Cardiac septum (tissue), 1 donor: ENCODE measurements around the gene DSCAML1. TPM values are rescaled to one million over a fixed set of nuclear protein-coding genes. Genes with fewer than 3 reads are reported as not detected.
"Not testable (repeated sequence)": the region's sequence is repeated elsewhere in the genome, so short reads cannot be mapped to it uniquely, and the experiment has no call there.

Experiments used
- DNase-seq: peaks from one replicate; pipeline ENCODE4 v3.0.0-alpha.2; 2020; ENCODE audit warnings: low spot score
- intact Hi-C: fragments of 100-400 bp; cut with DNase I; formaldehyde crosslinking; loops from one replicate; pipeline ENCODE4 v1.14.0; 2022
- total RNA-seq: library from RNA; stranded (reverse); fragmentation: NEBNext Ultra II Directional; extraction: Animal tissue kit (Norgen Biotek cat#: 25700); gene quantifications from one replicate; pipeline ENCODE4 v1.2.1, GENCODE V29; 2021
- donor health status: DM: no; HTN: no; CAD: no.

Gene DSCAML1
- total RNA-seq, 1 donor from 2014 or later = 1.2 TPM

DNA sequence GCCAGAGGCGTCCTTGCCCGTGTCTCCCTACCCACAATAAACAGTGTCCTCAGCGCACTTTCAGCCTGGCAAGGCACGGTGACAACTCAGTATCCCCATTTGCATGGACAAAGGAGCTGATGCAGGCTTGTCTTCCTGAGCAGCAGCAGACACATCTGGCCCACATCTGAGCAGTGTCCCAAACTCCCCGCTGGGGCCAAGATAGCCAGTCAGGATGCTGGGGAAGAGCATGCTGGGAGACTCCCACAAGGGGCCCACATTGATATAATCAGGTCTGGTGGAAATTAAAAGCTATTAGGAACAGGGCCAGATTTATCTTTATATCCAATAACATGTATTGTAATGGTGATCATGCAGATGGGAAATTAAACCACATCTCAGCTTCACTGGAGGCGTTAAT is 24.7 kb downstream of the DSCAML1 start:
- no peak for DNase-seq
- intact Hi-C loops = no loop called here

DNA sequence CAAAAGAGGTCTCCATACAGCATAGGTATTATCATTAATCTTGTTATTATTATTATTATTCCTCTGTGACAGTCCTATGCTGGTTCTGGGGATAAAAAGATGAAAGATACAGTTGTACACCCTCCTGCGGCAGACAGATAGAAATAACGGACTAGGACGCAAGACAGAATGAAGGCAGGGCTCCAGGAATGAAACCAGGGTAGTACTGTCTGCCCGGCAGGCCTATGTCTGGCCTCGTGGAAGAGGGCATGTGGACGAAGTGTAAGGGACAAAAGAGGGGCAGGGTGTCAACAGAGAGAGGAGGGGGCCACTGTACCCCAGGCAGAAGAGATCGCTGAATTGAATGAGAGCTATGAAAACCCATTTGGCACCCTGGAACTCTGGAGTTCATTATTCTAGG is 25.2 kb downstream of the DSCAML1 start:
- DNase-seq = no peak
- intact Hi-C loops = no loop called here

DNA sequence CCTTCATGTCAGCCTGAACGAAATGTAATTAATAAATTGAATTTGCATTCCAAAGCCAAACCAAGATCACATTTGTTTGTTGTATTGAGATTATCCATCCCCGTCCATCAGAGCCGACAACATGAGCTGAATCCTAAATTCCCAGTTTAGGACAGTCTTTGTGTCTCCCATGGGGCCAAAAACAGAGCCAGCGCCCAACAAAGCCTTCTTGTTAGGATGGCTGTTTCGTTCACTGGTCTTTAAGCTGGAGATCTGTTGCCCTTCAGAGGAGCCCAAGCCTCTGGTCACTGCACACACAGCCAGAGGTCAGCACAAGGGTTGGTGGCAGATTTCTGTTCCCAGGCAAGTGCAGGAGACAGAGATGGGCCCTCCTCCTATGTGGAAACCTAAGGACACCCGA is 25.8 kb downstream of the DSCAML1 start:
- no peak for DNase-seq
- intact Hi-C loops = no loop called here

DNA sequence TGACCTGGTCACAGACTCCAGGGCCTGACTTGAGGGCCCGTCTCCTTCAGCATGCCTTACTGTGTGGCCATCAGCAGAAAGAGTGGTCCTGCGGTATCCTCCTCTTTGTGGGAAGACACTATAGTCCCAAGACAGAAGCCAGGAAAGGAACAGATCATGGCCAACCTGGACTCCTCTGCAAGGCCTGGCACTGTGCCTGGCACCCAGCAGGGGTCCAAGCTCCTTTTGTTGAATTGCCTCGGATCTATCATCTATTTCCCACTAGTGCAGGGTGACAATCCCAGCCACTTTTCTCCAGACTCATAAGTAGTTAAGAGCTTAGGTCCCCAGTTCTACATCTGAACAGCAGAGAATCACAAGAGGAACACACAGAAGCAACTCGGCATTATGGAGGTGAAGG is 27.0 kb downstream of the DSCAML1 start:
- intact Hi-C loops = no loop called here
- DNase-seq = no peak

DNA sequence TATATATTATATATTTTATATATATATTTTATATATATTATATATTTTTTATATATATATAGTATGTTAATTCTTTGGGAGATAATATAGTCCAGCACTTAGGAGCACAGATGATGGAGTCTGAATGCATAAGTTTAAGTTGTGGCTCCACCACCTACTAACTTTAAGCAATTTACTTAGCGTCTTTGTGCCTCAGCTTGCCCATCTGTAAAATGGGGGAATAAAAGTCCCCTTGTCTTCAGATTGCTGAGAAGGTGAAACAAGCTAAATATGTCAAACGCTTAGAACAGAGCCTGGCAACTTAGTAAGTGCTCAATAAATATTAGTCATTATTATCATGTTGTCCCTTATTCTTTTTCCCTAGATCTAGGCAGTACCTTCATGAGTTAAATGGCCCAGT is 27.5 kb downstream of the DSCAML1 start:
- intact Hi-C loops = no loop called here
- DNase-seq = no peak

DNA sequence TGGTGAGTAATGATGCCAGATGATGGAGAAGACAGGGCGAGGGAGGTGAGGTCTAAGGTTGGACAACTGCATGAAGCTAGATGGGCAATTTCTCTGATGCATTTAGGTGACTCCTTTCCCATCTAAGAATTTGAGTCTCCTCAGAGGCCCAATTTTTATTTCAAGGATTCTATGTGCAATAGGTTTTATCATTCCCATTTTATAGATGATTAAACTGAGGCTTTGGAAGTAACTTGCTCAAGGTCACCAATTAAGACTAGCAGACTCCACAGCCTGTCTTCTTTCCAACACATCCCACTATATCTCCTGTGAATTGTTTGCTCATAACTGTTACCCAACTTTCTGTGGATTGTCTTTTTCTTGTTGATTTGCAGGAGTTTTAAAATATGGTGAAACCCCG is 28.5 kb downstream of the DSCAML1 start:
- no peak for DNase-seq
- intact Hi-C loops = no loop called here

DNA sequence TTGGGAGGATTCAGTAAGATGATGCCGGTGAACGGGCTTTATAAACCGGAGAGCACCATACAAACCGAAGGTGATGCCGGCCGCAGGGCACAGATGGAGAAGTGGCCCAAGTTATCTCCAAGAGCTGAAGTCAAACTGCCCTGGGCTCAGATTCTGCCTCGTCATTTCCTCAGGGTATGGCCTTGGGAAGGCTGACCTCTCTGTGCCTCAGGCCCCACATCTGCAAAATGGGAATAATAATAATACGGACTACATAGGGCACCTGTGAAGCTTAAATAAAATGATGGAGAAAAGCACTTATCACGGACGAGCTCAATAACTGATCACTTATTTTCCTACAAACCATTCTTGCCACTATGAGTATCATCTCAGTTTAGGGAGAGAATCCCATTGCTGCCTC is 29.9 kb downstream of the DSCAML1 start:
- intact Hi-C loops = no loop called here
- no peak for DNase-seq

DNA sequence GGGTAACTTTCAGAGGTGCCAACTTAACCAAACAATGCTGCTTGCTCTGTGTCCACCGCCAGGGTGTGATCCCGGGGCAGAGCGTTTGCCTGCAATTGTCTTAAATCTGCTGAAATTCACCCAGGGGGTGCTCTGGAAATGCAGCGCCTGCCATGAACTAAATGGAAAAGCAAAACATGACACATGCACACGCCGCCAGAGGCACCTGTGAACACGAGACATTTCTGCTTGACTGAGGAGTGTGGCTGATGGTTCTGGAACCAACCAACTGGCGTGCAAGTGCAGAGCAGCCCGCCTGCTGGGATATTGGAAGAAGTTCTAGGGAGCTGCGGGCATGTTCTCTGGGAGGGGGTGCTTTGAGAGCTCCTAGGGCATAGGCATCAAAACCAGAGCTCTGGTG is 30.4 kb downstream of the DSCAML1 start:
- intact Hi-C loops = no loop called here
- no peak for DNase-seq

DNA sequence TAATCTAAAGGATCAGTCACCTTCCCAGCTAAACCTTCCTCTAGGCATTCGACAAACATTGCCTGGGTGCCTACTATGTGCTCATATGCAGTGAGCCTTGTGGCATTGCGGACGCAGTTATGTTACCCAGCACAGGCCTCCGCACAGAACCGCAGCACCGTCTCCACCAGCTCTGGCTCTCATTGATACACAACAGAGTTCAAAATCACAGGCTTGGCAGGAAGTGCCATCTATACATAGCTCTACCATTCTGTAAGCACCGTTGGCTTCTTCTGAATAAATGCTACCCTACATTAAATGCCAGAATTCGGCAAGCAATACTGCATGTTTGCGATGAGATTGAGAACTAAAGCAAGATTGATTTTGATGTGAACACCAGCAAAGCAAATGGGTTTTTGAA is 31.0 kb downstream of the DSCAML1 start:
- intact Hi-C loops = no loop called here
- no peak for DNase-seq

DNA sequence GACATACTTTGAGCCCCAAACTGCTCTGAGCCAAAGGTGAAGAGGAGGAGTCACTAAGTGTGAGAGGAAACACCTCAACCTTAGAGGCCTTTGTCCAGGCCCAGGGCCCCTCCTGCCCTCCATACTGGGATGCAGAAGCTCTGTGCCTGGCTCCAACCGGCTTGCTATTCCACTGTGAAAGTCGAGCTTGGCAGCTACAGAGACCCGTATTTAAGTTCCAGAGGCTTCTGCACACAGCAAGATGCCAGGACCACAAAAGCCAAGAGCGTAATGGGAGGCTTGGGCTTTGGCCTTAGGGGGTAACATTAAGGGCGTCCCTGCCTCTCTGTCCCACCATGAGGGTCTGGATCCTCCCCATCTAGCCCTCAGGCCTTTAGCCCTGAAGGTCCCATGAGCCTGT is 31.9 kb downstream of the DSCAML1 start:
- no peak for DNase-seq
- intact Hi-C loops = no loop called here

DNA sequence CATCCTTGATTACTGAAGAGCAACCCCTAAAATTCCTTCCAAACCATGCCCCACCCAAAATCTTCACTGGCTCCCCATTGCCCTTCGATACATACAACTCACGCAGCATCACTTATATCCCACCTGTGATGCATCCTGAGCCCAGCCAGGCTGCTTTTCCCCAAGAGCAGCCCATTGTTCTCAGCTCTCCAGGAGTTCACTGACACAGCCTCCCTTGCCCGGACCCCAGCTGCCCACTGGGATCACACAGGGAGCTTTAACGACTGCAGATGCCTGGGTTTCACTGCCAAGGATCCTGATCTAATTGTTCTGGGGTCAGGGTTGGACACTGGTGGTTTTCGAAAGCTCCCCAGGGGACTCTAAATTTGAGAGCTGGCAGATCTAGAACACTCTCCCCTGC is 33.6 kb downstream of the DSCAML1 start:
- DNase-seq, intact Hi-C loops: not testable (repeated sequence)

DNA sequence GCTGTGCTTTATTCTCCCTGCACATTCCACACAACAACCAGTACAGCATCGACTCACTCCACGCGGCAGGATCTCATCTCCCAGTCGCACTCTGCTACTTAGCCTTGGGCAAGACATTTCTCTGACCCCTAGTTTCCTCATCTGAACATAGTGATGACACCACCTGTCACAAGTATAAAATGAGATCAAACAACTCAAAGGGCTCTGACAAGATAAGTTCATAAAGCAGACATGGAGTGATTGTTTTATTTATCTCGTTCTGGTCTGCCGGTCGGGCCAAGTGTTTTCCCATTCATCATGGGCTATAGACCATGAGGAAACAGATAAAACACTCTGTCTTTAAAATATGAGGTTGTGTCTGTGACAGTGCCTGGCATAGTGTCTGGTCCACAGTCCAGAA is 35.0 kb downstream of the DSCAML1 start:
- no peak for DNase-seq
- intact Hi-C loops = no loop called here

DNA sequence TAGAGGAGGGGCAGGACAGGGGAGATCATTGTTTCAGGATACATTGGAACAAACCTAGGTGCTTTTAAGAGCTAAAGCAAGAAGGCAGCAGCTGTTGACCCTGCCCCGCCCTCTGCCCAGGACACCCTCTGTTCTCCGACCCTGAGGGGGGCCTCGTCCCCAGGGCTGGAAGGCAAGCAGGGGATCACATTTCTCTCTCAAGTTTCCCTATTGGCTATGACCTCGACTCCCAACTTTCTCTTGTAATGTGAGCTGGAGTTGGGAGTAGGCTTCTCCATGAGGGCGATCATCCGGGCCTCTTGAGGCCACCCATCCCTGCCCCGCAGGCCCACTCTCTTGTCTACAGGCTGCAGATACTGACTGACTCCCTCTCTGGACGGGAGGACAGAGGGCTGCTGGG is 37.7 kb downstream of the DSCAML1 start:
- intact Hi-C loops = no loop called here
- DNase-seq = no peak

DNA sequence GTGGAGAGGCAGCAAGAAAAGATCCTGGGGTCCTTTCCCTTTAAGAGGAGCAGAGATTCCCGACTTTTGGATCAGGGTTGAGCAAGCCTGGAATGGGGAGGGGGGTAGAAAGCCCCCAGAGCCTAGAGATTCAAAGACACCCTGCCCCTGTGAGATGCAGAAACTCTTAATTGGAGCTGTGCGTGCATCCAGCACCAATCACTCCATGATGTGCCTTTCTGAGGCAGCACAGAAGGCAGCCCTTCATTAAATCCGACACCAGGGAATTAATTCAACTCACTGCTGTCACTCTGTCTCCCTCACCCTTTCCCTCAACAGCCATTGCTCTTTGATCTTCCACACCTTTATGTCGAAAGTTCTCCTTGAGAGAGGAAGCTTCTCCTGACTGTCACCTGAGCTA is 43.0 kb downstream of the DSCAML1 start:
- DNase-seq = no peak
- intact Hi-C loops = no loop called here

DNA sequence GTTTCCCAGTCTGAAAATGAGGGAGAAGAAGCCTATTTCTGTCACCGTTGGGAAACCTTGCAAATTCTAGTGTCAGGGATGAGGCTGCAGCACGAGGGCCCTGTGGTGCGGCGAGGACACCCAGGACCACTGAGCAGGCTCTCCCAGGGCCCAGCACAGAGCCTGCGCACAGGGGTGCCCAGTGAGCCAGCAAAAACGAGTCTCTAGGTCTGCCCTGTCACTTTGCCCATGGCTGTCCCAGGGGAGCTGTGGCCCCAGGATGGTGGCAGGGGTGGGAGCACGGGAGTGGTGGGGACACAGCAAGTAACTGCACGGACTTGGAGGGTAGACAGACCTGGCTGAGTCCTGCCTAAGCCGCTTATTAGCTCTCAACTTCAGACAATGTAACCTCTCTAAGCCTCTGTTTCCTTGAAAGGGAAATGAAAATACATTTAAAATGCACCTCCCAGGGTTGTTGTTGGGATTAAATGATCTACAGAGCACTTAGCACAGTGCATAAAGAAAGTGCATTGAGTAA is 44.2 kb downstream of the DSCAML1 start:
- no peak for DNase-seq
- intact Hi-C loops = no loop called here

DNA sequence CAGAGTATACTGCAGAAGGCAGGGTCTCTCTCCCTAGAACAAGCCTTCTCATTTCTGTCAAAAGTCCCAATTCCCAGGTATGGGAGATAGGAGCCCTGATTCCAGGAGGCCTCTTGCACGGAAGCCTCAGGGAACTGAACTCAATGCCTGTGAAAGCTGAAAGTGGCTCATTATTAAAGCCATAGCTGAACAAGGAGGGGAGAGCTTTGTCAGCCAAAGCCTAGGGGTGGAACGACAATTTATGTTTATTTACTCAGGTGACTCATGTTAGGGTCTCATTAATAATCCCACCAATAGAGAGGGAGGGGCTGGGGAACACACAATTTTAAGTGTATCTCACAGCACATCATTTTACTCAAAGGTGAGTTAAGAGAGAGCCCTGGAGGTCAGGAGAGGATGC is 44.9 kb downstream of the DSCAML1 start:
- intact Hi-C loops = no loop called here

DNA sequence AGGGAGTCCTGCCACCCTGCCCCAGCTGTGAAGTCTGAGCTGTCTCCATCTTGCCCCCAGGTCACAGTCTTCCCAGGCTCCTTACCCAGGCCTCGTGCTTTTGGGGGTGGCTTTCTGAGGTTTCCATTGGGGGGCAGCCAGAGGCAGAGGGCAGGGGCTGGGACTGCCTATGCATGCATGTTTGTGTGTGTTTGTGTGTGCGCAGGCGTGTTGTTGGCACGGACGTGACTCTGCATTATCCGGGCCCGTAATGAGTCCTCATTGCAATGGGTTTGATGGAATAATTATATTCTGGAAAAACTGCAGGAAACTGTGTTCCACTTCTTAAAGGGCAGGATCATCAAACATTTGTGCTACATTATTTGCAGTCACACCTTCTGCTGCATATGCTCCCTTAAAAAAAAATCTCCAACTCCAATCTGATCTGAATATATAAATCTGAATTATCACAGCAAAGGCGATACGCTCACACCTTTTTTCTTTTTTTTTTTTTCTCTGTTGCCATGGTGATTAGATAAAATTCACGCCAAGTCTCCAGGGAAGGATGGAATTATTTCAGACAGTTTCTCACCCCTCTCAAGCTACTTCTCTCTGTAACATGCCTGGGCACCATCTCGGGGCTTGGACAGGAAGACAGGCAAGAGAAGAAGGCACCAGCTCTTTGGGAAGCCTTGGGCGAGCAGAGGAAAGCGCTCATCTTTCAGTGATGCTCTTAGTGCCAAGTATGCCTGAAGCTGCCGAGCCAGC is 45.9 kb downstream of the DSCAML1 start:
- DNase-seq = no peak
- intact Hi-C loops = no loop called here

More for the DNA sequence above, 44.9 kb downstream of the DSCAML1 start:
- DNase-seq = no peak

DNA sequence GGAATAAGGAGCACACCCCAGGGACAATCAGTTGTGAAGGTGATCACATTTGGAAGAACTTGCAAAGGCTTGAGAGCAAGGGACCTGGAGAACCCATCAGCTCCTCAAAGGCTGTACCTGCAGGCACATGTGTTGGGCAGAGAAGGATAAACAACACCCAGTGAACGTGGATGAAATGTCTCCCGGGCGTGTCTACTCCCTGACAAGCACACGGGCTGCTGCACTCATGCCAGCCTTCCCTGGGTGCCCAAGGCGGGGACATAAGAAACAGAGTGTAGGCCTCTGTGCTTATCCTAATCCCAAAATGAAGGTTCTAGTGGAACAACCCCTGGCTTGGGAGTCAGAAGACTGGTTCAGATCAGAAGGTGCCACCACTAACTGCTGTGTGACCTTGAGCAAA is 46.7 kb downstream of the DSCAML1 start:
- intact Hi-C loops = no loop called here
- no peak for DNase-seq

DNA sequence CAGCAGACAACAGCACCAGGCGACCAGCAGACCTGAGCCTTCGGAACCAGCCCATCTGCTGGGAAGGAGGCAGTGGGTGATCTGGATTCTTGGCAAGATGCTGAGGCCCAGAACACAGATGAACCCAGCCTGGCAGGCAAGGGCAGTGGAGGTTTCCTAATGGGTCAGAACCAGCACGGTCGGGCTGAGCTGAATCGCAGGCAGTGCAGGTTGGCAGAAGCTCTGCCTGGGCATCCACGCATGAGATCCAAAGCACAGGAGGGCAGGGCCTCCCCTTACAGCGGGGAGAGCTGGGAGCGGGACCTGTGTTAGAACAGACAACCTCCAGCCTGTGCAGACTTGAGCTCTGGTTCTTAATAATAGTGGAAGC is 47.5 kb downstream of the DSCAML1 start:
- intact Hi-C loops = no loop called here
- no peak for DNase-seq

DNA sequence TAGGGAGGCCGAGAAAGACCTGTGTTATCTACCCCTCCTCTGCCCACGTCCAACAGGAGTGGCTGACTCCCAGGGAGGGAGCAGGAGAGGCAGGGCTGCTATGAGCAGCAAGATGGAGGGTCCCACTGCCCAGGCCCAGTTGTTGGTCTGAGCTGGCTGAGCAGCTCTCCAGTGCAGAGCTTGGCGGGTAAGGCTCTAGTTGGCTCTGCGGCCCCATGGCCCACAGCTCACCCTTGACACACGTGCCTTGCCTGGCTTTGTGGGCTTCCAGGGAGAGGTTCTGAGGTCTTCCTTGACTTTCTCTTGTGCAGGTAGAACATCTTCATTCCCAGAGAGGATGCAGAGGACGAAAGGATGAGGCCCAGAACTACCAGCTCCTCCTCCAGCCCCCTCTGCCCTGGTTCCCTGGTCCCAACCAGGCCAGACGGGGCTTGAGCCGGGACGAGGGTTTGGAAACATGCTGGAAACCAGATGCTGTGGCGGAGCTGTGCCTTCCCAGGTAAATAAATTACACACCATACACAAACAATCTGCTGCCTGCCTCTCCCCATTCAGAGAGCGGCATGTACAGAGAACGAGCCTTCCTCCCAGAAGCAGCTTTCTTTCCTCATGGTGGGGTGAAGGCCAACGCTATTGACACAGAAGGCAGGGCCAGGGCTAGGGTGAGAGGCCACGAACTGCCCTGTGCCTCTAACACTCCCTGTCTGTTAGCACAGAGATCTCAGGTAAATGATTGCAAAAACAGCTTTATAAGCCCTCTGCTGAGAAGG is 48.1 kb downstream of the DSCAML1 start:
- DNase-seq = no peak
- intact Hi-C loops = no loop called here

DNA sequence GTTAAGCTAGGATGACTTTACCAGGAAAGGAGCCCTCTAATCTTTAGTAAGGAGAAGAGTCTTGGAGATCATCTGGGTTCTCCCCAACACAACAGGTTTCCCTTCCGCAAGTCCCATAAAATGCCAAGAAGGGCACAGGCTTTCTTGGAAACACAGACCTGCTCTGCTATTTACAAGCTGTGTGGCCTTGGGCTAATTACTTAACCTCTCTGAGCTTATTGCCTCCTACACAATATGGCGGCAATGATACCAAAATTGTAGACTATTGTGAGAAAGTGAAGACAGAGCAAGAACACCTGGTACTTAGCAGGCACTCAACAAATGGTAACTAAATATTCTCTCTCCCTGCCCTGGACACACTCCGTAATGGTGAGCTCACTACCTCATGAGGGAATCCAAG is 49.1 kb downstream of the DSCAML1 start:
- intact Hi-C loops = no loop called here
- no peak for DNase-seq
